Neural cell (in vitro differentiated cells): ENCODE data around the gene CTSE. TPM values are rescaled to one million over a fixed set of nuclear protein-coding genes. Genes with fewer than 3 reads are reported as not detected.

Source experiments
- H2AFZ ChIP-seq: fragments of 200-600, 300-800 bp; sonication (generic), shearing (Covaris generic); 2 replicates; pipeline ENCODE4 v1.6.0; 2014; ENCODE audit warnings: low read depth, mild to moderate bottlenecking, antibody characterized with exemption, low read length, moderate library complexity
- H3F3A ChIP-seq: fragments of 200-600 bp; shearing (Covaris generic); 2 replicates; pipeline ENCODE4 v1.6.1; 2016; ENCODE audit warnings: mild to moderate bottlenecking, moderate library complexity, mixed read lengths, antibody characterized with exemption, low read length; ENCODE audit not compliant: insufficient read depth, poor library complexity, severe bottlenecking
- H3K27ac ChIP-seq: fragments of 200-600, 300-800 bp; sonication (generic), shearing (Covaris generic); 2 replicates; pipeline ENCODE4 v1.5.1; 2014; ENCODE audit warnings: mild to moderate bottlenecking, low read length, moderate library complexity
- H3K27me3 ChIP-seq: fragments of 300-800, 200-600 bp; sonication (generic), shearing (Covaris generic); 2 replicates; pipeline ENCODE4 v1.6.0; 2014; ENCODE audit warnings: mild to moderate bottlenecking, low read depth, low read length, moderate library complexity; ENCODE audit not compliant: insufficient read depth
- H3K36me3 ChIP-seq: fragments of 300-800, 200-600 bp; sonication (generic), shearing (Covaris generic); 2 replicates; pipeline ENCODE4 v1.5.1; 2014; ENCODE audit warnings: mild to moderate bottlenecking, antibody characterized with exemption, low read length, moderate library complexity; ENCODE audit not compliant: insufficient read depth
- H3K4me2 ChIP-seq: fragments of 300-800, 200-600 bp; sonication (generic), shearing (Covaris generic); 2 replicates; pipeline ENCODE4 v1.6.0; 2014; ENCODE audit warnings: mild to moderate bottlenecking, low read length
- H3K4me3 ChIP-seq: fragments of 300-800, 200-600 bp; sonication (generic), shearing (Covaris generic); 2 replicates; pipeline ENCODE4 v1.5.1; 2014; ENCODE audit warnings: mild to moderate bottlenecking, low read length, moderate library complexity
- H3K79me2 ChIP-seq: fragments of 200-600 bp; shearing (Covaris generic); replicated peaks from 2 replicates; pipeline ENCODE4 v1.6.0; 2014; ENCODE audit warnings: mild to moderate bottlenecking, low read length, moderate library complexity; ENCODE audit not compliant: insufficient read depth
- H3K9ac ChIP-seq: fragments of 300-800, 200-600 bp; sonication (generic), shearing (Covaris generic); 2 replicates; pipeline ENCODE4 v1.6.1; 2016; ENCODE audit warnings: mild to moderate bottlenecking, low read length, mixed read lengths
- H3K9me2 ChIP-seq: fragments of 200-600 bp; shearing (Covaris generic); 2 replicates; pipeline ENCODE4 v1.6.1; 2016; ENCODE audit warnings: mild to moderate bottlenecking, low read length, mixed read lengths; ENCODE audit not compliant: insufficient read depth
- H3K9me3 ChIP-seq: fragments of 200-600, 300-800 bp; sonication (generic), shearing (Covaris generic); 2 replicates; pipeline ENCODE4 v1.6.1; 2016; ENCODE audit warnings: mild to moderate bottlenecking, mixed run types, low read length, moderate library complexity, mixed read lengths
- H4K20me1 ChIP-seq: fragments of 200-600 bp; shearing (Covaris generic); 2 replicates; pipeline ENCODE4 v1.6.1; 2016; ENCODE audit warnings: mild to moderate bottlenecking, mixed run types; ENCODE audit not compliant: insufficient read depth
- CTCF ChIP-seq: fragments of 450-650 bp; IDR thresholded peaks from 2 replicates; pipeline ENCODE4 v1.5.1; 2014; ENCODE audit warnings: antibody characterized with exemption, mild to moderate bottlenecking, moderate library complexity; ENCODE audit not compliant: poor library complexity, severe bottlenecking
- EP300 ChIP-seq: fragments of 450-650 bp; conservative IDR thresholded peaks from 2 replicates; pipeline ENCODE4 v1.6.1; 2014; ENCODE audit warnings: antibody characterized with exemption, mild to moderate bottlenecking, moderate library complexity; ENCODE audit not compliant: poor library complexity, severe bottlenecking
- EZH2 ChIP-seq: fragments of 200-600, 300-800 bp; shearing (Covaris generic), sonication (generic); IDR thresholded peaks from 2 replicates; pipeline ENCODE4 v1.6.1; 2014; ENCODE audit warnings: antibody characterized with exemption, low read length, borderline replicate concordance, mild to moderate bottlenecking; ENCODE audit not compliant: insufficient read depth, poor library complexity, severe bottlenecking
- MXI1 ChIP-seq: fragments of 450-650 bp; conservative IDR thresholded peaks from 2 replicates; pipeline ENCODE4 v1.6.1; 2014; ENCODE audit warnings: antibody characterized with exemption, mild to moderate bottlenecking; ENCODE audit not compliant: poor library complexity, severe bottlenecking
- POLR2AphosphoS5 ChIP-seq: IDR thresholded peaks from 2 replicates; pipeline ENCODE4 v1.6.1; 2012
- RAD21 ChIP-seq: fragments of 450-650 bp; conservative IDR thresholded peaks from 2 replicates; pipeline ENCODE4 v1.6.1; 2014; ENCODE audit warnings: antibody characterized with exemption, mild to moderate bottlenecking, moderate library complexity
- REST ChIP-seq: IDR thresholded peaks from 2 replicates; pipeline ENCODE4 v1.6.1; 2012; ENCODE audit warnings: borderline replicate concordance
- SMC3 ChIP-seq: fragments of 450-650 bp; conservative IDR thresholded peaks from 2 replicates; pipeline ENCODE4 v1.6.1; 2014; ENCODE audit warnings: antibody characterized with exemption, mild to moderate bottlenecking, moderate library complexity; ENCODE audit not compliant: poor library complexity
- TAF1 ChIP-seq: IDR thresholded peaks from 2 replicates; pipeline ENCODE4 v1.6.1; 2012; ENCODE audit warnings: low read depth
- polyA plus RNA-seq: library from polyadenylated mRNA; depleted of rRNA; stranded (reverse); fragments of >200 nt; gene quantifications from 2 replicates; pipeline ENCODE4 v1.2.3, GENCODE V29; 2014

Gene CTSE
- polyA plus RNA-seq, 1 donor from 2014 or later = not detected

- Histone ChIP-seq H3K27ac (no peak overlapping the region), H3K4me3 (no peak overlapping the region), H3K9me3 (no peaks in the 10 kb centered on the region), H3K9me2 (no peaks in the 10 kb centered on the region), H3K27me3 (no peaks in the 10 kb centered on the region), H4K20me1 (no peaks in the 10 kb centered on the region), H3K4me2 (no peak overlapping the region), H3K9ac (no peak overlapping the region), H3K36me3 (no peaks in the 10 kb centered on the region), H2AFZ (no peak overlapping the region), H3F3A (no peaks in the 10 kb centered on the region), H3K79me2 (no peaks in the 10 kb centered on the region)
- TF ChIP-seq REST (no peak), CTCF (no peak), EZH2 (no peak), TAF1 (no peak), SMC3 (no peak), POLR2AphosphoS5 (no peak), RAD21 (no peak), EP300 (no peak)
Observed at GRCh38 chr1:206048582-206048981, 24.9 kb upstream of the CTSE start.

GRCh38 chr1:206047271-206047670 lies 23.6 kb upstream of the CTSE start:
- H3K4me3 ChIP-seq = no peak overlapping the region
- H3K27me3 ChIP-seq = no peaks in the 10 kb centered on the region
- H3K36me3 ChIP-seq = no peaks in the 10 kb centered on the region
- H3K9me2 ChIP-seq = no peaks in the 10 kb centered on the region
- TF ChIP-seq TAF1 = no peak
- no peaks in the 10 kb centered on the region for H3K9me3 ChIP-seq
- H3K79me2 ChIP-seq = no peaks in the 10 kb centered on the region
- no peak overlapping the region for H3K4me2 ChIP-seq
- no peaks in the 10 kb centered on the region for H3F3A ChIP-seq
- no peak overlapping the region for H2AFZ ChIP-seq
- no peak overlapping the region for H3K27ac ChIP-seq
- H4K20me1 ChIP-seq = no peaks in the 10 kb centered on the region
- H3K9ac ChIP-seq = no peak overlapping the region

- no peaks in the 10 kb centered on the region for H3F3A ChIP-seq
- H3K27me3 ChIP-seq = no peaks in the 10 kb centered on the region
- no peak overlapping the region for H3K4me2 ChIP-seq
- H2AFZ ChIP-seq = no peak overlapping the region
- H4K20me1 ChIP-seq = no peaks in the 10 kb centered on the region
- TF ChIP-seq SMC3 (no peak), RAD21 (no peak), POLR2AphosphoS5 (no peak), TAF1 (no peak), REST (no peak), MXI1 (no peak), EZH2 (no peak), EP300 (no peak), CTCF (no peak)
- H3K27ac ChIP-seq = no peak overlapping the region
- H3K9me2 ChIP-seq = no peaks in the 10 kb centered on the region
- no peaks in the 10 kb centered on the region for H3K36me3 ChIP-seq
- H3K9ac ChIP-seq = no peak overlapping the region
- no peaks in the 10 kb centered on the region for H3K9me3 ChIP-seq
- H3K4me3 ChIP-seq = peak overlapping the region; percentile 8
- no peaks in the 10 kb centered on the region for H3K79me2 ChIP-seq
Observed at GRCh38 chr1:206041640-206042039, 17.9 kb upstream of the CTSE start.
